Cardiac fibroblast (primary cell): ENCODE measurements around the gene ASTN2.

ENCODE experiments used
- DNase-seq, 2 donors: peaks; one replicate each; pipeline versions ENCODE4 v3.0.0 to v3.0.0-alpha.2; 2010; ENCODE audit warnings: low read depth in 2 of 2
- H3K4me3 ChIP-seq, 2 donors: replicated peaks in 1 of 2; 1 replicate in 1 of 2; 2 replicates in 1 of 2; pipeline ENCODE4 v1.5.1; 2011; ENCODE audit warnings: low read depth in 2 of 2, low read length in 2 of 2, mild to moderate bottlenecking in 2 of 2, moderate library complexity in 1 of 2
- CTCF ChIP-seq: IDR thresholded peaks from one replicate; pipeline ENCODE4 v1.5.1; 2011; ENCODE audit warnings: low read depth, mild to moderate bottlenecking, low read length, inconsistent platforms

ASTN2 gene

GRCh38 chr9:117453737-117454136, 38.9 kb upstream of the ASTN2 start:
- no peak overlapping the region for H3K4me3 ChIP-seq
- no peak for DNase-seq
- TF ChIP-seq CTCF, result no peak

- H3K4me3 ChIP-seq, result no peak overlapping the region
- DNase-seq, result no peak
- no peak for TF ChIP-seq CTCF
Observed at GRCh38 chr9:117451311-117451710, 36.5 kb upstream of the ASTN2 start.

GRCh38 chr9:117448066-117448465, 33.2 kb upstream of the ASTN2 start:
- TF ChIP-seq CTCF, result no peak
- no peak overlapping the region for H3K4me3 ChIP-seq
- no peak for DNase-seq

GRCh38 chr9:117445631-117446030, 30.8 kb upstream of the ASTN2 start:
- no peak for DNase-seq
- TF ChIP-seq CTCF, result no peak
- H3K4me3 ChIP-seq, result no peak overlapping the region

- no peak overlapping the region for H3K4me3 ChIP-seq
- DNase-seq, result no peak
- no peak for TF ChIP-seq CTCF
Observed at GRCh38 chr9:117444501-117444900, 29.6 kb upstream of the ASTN2 start.

- H3K4me3 ChIP-seq, result no peak overlapping the region
- TF ChIP-seq CTCF, result no peak
- no peak for DNase-seq
Observed at GRCh38 chr9:117437283-117437682, 22.4 kb upstream of the ASTN2 start.

- no peak overlapping the region for H3K4me3 ChIP-seq
- no peak for TF ChIP-seq CTCF
- DNase-seq, result no peak
Observed at GRCh38 chr9:117435630-117436261, 20.9 kb upstream of the ASTN2 start.
